ENCODE measurements around the gene PAMR1. TPM values are rescaled to one million over a fixed set of nuclear protein-coding genes. Genes with fewer than 3 reads are reported as not detected.

PAMR1 gene
- total and polyA plus RNA-seq, 10 of the 15 experiments (the other 5 are each of a cell fraction or from before 2014, with no cell fraction given): 0.04 TPM; not detected in 9

DNA sequence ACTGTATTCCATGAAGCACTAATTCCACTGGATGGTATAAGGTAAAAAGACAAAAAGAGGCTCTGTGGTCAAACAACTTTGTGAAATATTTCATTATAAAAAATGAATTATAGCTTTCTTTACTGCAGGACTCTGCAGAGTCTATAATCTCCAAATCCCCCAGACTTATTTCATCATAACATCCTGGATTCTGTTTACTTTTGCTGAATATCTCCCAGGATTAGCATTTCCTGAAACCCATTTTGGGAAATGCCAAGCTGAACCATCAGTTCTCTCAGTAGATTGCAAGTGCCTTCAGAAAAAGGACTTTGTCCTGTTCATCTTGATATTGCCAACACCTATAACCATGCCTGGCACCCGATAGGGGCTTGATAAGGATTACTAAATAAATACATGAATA is 7.9 kb downstream of the PAMR1 start:
- ChIA-PET SMC1A (ENCODE audit: uncharacterized antibody, unreplicated experiment) (no interaction called here), CTCF (no interaction called here), RAD21 (ENCODE audit: unreplicated experiment) (no interaction called here), POLR2A (no interaction called here)
- intact Hi-C loops (cut with micrococcal nuclease; ENCODE audit: unreplicated experiment) (no loop called here), in situ Hi-C loops (cut with MboI) (no loop called here)
- no peak overlapping the region for H2AFZ ChIP-seq (ENCODE audit: control insufficient read depth, low read depth, low read length)
- H3K4me3 ChIP-seq: no peak overlapping the region
- H3K36me3 ChIP-seq (ENCODE audit: control insufficient read depth in 2 of 2, insufficient read depth in 2 of 2, low read length in 1 of 2): no peaks in the 10 kb centered on the region
- 0% methylated on average over 1 of the region's 1 CpG for WGBS (ENCODE audit: insufficient coverage, insufficient replicate concordance, low lambda C conversion rate, missing lambda C conversion rate)
- FAIRE-seq (no peak), ATAC-seq (no peak), DNase-seq (ENCODE audit: low read depth, low spot score) (no peak)
- H3K9me3 ChIP-seq (replicated peaks; ENCODE audit: control insufficient read depth, insufficient read depth, low read length): no peaks in the 10 kb centered on the region
- TF ChIP-seq, protein P1, sequence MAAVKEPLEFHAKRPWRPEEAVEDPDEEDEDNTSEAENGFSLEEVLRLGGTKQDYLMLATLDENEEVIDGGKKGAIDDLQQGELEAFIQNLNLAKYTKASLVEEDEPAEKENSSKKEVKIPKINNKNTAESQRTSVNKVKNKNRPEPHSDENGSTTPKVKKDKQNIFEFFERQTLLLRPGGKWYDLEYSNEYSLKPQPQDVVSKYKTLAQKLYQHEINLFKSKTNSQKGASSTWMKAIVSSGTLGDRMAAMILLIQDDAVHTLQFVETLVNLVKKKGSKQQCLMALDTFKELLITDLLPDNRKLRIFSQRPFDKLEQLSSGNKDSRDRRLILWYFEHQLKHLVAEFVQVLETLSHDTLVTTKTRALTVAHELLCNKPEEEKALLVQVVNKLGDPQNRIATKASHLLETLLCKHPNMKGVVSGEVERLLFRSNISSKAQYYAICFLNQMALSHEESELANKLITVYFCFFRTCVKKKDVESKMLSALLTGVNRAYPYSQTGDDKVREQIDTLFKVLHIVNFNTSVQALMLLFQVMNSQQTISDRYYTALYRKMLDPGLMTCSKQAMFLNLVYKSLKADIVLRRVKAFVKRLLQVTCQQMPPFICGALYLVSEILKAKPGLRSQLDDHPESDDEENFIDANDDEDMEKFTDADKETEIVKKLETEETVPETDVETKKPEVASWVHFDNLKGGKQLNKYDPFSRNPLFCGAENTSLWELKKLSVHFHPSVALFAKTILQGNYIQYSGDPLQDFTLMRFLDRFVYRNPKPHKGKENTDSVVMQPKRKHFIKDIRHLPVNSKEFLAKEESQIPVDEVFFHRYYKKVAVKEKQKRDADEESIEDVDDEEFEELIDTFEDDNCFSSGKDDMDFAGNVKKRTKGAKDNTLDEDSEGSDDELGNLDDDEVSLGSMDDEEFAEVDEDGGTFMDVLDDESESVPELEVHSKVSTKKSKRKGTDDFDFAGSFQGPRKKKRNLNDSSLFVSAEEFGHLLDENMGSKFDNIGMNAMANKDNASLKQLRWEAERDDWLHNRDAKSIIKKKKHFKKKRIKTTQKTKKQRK (IDR thresholded peaks at IDR 0.05; ENCODE audit: low read depth, low read length): no peak
- TF ChIP-seq SUPT20H (IDR thresholded peaks at IDR 0.05; ENCODE audit: borderline replicate concordance, control insufficient read depth, low read depth, low read length) (no peak), ESRRA (IDR thresholded peaks at IDR 0.05; ENCODE audit: low read length) (no peak), SMC3 (IDR thresholded peaks at IDR 0.05; ENCODE audit: borderline replicate concordance, low read length) (no peak), POLR2AphosphoS5 (IDR thresholded peaks at IDR 0.05; ENCODE audit: low read length) (no peak), NRF1 (conservative IDR thresholded peaks at IDR 0.05; ENCODE audit: low read depth, low read length) (no peak), FOXM1 (IDR thresholded peaks at IDR 0.05; ENCODE audit: low read depth, low read length) (no peak), RELA (IDR thresholded peaks at IDR 0.05; ENCODE audit: borderline replicate concordance, partially characterized antibody) (no peak), STAT3 (IDR thresholded peaks at IDR 0.05; ENCODE audit: low read depth, low read length) (no peak), TARDBP (IDR thresholded peaks at IDR 0.05; ENCODE audit: borderline replicate concordance) (no peak), MYB (IDR thresholded peaks at IDR 0.05; ENCODE audit: borderline replicate concordance, low read depth, low read length) (no peak)
- TF ChIP-seq, protein P2, sequence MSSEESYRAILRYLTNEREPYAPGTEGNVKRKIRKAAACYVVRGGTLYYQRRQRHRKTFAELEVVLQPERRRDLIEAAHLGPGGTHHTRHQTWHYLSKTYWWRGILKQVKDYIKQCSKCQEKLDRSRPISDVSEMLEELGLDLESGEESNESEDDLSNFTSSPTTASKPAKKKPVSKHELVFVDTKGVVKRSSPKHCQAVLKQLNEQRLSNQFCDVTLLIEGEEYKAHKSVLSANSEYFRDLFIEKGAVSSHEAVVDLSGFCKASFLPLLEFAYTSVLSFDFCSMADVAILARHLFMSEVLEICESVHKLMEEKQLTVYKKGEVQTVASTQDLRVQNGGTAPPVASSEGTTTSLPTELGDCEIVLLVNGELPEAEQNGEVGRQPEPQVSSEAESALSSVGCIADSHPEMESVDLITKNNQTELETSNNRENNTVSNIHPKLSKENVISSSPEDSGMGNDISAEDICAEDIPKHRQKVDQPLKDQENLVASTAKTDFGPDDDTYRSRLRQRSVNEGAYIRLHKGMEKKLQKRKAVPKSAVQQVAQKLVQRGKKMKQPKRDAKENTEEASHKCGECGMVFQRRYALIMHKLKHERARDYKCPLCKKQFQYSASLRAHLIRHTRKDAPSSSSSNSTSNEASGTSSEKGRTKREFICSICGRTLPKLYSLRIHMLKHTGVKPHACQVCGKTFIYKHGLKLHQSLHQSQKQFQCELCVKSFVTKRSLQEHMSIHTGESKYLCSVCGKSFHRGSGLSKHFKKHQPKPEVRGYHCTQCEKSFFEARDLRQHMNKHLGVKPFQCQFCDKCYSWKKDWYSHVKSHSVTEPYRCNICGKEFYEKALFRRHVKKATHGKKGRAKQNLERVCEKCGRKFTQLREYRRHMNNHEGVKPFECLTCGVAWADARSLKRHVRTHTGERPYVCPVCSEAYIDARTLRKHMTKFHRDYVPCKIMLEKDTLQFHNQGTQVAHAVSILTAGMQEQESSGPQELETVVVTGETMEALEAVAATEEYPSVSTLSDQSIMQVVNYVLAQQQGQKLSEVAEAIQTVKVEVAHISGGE (CRISPR knock-in tag; IDR thresholded peaks at IDR 0.05): no peak
- TF ChIP-seq, protein P3, sequence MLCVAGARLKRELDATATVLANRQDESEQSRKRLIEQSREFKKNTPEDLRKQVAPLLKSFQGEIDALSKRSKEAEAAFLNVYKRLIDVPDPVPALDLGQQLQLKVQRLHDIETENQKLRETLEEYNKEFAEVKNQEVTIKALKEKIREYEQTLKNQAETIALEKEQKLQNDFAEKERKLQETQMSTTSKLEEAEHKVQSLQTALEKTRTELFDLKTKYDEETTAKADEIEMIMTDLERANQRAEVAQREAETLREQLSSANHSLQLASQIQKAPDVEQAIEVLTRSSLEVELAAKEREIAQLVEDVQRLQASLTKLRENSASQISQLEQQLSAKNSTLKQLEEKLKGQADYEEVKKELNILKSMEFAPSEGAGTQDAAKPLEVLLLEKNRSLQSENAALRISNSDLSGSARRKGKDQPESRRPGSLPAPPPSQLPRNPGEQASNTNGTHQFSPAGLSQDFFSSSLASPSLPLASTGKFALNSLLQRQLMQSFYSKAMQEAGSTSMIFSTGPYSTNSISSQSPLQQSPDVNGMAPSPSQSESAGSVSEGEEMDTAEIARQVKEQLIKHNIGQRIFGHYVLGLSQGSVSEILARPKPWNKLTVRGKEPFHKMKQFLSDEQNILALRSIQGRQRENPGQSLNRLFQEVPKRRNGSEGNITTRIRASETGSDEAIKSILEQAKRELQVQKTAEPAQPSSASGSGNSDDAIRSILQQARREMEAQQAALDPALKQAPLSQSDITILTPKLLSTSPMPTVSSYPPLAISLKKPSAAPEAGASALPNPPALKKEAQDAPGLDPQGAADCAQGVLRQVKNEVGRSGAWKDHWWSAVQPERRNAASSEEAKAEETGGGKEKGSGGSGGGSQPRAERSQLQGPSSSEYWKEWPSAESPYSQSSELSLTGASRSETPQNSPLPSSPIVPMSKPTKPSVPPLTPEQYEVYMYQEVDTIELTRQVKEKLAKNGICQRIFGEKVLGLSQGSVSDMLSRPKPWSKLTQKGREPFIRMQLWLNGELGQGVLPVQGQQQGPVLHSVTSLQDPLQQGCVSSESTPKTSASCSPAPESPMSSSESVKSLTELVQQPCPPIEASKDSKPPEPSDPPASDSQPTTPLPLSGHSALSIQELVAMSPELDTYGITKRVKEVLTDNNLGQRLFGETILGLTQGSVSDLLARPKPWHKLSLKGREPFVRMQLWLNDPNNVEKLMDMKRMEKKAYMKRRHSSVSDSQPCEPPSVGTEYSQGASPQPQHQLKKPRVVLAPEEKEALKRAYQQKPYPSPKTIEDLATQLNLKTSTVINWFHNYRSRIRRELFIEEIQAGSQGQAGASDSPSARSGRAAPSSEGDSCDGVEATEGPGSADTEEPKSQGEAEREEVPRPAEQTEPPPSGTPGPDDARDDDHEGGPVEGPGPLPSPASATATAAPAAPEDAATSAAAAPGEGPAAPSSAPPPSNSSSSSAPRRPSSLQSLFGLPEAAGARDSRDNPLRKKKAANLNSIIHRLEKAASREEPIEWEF (IDR thresholded peaks at IDR 0.05; ENCODE audit: insufficient replicate concordance, low read depth, low read length): no peak
- no peaks in the 10 kb centered on the region for H4K20me1 ChIP-seq (ENCODE audit: control insufficient read depth, insufficient read depth)
- H3K27ac ChIP-seq (ENCODE audit: control insufficient read depth, insufficient read depth): no peak overlapping the region
- H3K4me1 ChIP-seq (ENCODE audit: control insufficient read depth, insufficient read depth, low read length): no peaks in the 10 kb centered on the region
- H3K79me2 ChIP-seq (ENCODE audit: control insufficient read depth, insufficient read depth, low read length): no peaks in the 10 kb centered on the region
- H3K4me2 ChIP-seq (ENCODE audit: control insufficient read depth, insufficient read depth): no peak overlapping the region
- no peaks in the 10 kb centered on the region; a peak in 3 of 4 replicates for H3K27me3 ChIP-seq (replicated peaks in 1 of 2; ENCODE audit: control insufficient read depth in 2 of 2, insufficient read depth in 2 of 2, low read length in 1 of 2)
- no TSS peak for BruUV-seq (replicated peaks)
- H3K9ac ChIP-seq (ENCODE audit: control insufficient read depth, insufficient read depth, low read length): no peak overlapping the region
